ENCODE results near the gene FOXE3. TPM values are rescaled to one million over a fixed set of nuclear protein-coding genes. Genes with fewer than 3 reads are reported as not detected.

FOXE3 gene
- total RNA-seq, 1 donor from 2014 or later, result not detected

DNA sequence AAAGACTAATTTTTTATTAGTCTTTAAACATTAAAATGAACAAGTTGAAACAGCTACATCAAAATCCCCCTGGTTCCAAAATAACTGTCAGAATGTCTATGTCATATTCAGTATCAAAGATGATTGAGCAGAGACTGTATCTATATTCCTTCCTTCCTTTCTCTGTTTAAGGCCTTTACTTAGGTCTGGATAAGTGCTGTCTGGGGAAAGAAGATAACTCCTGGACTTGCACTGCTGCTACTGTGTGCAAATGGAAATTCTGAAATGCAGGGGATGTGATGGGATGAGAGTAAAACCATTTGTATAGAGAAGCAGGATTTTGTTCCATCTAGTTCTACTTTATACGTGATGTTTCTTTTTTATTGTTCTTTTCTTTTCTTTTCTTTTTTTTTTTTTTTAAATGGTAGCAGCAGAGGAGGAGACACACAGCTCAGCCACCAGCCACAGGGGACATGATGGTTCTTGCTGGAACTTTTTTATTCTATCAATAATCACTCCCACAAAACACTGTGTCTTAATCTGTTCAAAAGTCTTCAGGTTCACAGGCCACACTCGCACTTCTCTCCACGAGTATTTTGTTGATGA lies 33.6 kb upstream of the FOXE3 start:
- H3K27me3 ChIP-seq (ENCODE audit: control insufficient read depth, insufficient read depth, low read length), result no peaks in the 10 kb centered on the region
- TF ChIP-seq, protein P1, sequence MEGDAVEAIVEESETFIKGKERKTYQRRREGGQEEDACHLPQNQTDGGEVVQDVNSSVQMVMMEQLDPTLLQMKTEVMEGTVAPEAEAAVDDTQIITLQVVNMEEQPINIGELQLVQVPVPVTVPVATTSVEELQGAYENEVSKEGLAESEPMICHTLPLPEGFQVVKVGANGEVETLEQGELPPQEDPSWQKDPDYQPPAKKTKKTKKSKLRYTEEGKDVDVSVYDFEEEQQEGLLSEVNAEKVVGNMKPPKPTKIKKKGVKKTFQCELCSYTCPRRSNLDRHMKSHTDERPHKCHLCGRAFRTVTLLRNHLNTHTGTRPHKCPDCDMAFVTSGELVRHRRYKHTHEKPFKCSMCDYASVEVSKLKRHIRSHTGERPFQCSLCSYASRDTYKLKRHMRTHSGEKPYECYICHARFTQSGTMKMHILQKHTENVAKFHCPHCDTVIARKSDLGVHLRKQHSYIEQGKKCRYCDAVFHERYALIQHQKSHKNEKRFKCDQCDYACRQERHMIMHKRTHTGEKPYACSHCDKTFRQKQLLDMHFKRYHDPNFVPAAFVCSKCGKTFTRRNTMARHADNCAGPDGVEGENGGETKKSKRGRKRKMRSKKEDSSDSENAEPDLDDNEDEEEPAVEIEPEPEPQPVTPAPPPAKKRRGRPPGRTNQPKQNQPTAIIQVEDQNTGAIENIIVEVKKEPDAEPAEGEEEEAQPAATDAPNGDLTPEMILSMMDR (IDR thresholded peaks at IDR 0.05; ENCODE audit: insufficient read depth, low read length, poor library complexity, severe bottlenecking), result no peak
- DNase-seq (ENCODE audit: low read depth), result no peak
- no peaks in the 10 kb centered on the region for H3K36me3 ChIP-seq (ENCODE audit: control insufficient read depth, insufficient read depth, low read length)
- no peak overlapping the region for H3K4me3 ChIP-seq (ENCODE audit: low read depth, low read length)

DNA sequence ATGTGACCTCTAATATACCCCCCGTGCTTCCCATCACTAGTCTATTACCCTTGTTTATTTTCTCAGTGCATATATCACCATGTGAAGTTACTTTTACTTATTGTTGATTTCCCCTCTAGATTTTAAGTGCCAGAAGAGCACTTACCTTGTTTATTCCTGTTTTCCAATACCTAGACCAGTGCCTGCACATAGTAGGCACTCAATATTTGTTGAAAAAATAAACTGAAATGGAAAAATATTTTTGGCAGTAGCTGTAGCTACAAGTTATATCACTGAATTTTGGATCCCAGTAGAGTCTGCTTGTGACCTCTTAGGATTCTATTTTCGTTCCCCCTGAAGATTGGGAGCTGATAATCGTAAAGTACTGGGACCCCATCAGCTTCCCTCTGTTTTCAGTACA lies 32.0 kb upstream of the FOXE3 start:
- no peaks in the 10 kb centered on the region for H3K27me3 ChIP-seq (ENCODE audit: control insufficient read depth, insufficient read depth, low read length)
- DNase-seq (ENCODE audit: low read depth), result no peak
- no peaks in the 10 kb centered on the region for H3K36me3 ChIP-seq (ENCODE audit: control insufficient read depth, insufficient read depth, low read length)

DNA sequence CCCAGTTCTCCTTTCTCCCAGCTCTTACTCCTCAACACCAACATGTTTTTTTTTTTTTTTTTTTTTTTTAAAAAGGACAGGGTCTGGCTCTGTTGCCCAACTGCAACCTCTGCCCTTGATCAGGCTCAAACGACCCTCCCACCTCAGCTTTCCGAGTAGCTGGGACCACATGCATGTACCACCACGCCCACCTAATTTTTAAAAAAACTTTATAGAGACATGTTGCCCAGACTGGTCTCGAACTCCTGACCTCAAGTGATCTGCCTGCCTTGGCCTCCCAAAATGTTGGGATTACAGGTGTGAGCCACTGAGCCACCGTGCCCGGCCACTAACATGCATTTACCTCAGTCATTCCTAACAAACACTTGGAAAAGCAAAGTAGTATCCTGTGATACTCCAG lies 31.1 kb upstream of the FOXE3 start:
- no peak overlapping the region for H3K4me3 ChIP-seq (ENCODE audit: low read depth, low read length)
- H3K36me3 ChIP-seq (ENCODE audit: control insufficient read depth, insufficient read depth, low read length), result no peaks in the 10 kb centered on the region
- H3K27me3 ChIP-seq (ENCODE audit: control insufficient read depth, insufficient read depth, low read length), result no peaks in the 10 kb centered on the region
- TF ChIP-seq, protein P1 (IDR thresholded peaks at IDR 0.05; ENCODE audit: insufficient read depth, low read length, poor library complexity, severe bottlenecking), result no peak
- no peak for DNase-seq (ENCODE audit: low read depth)

More for the DNA sequence above, 32.0 kb upstream of the FOXE3 start:
- no peak overlapping the region for H3K4me3 ChIP-seq (ENCODE audit: low read depth, low read length)
- TF ChIP-seq, protein P1 (IDR thresholded peaks at IDR 0.05; ENCODE audit: insufficient read depth, low read length, poor library complexity, severe bottlenecking), result no peak

DNA sequence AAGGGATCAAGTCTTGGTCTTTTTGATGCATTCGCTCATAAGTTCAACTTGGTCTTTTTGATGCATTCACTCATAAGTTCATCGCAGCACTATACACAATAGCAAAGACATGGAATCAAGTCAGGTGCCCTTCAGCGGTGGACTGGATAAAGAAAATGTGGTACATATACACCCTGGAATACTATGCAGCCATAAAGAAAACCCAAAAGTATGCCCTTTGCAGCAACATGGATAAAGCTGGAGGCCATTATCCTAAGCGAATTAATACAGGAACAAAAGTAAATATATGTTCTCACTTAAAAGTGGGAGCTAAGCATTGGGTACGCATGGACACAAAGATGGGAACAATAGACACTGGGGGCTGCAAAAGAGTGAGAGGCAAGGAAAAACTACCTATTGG lies 29.8 kb upstream of the FOXE3 start:
- no peak for DNase-seq (ENCODE audit: low read depth)
- H3K4me3 ChIP-seq (ENCODE audit: low read depth, low read length), result no peak overlapping the region
- no peaks in the 10 kb centered on the region for H3K27me3 ChIP-seq (ENCODE audit: control insufficient read depth, insufficient read depth, low read length)
- H3K36me3 ChIP-seq (ENCODE audit: control insufficient read depth, insufficient read depth, low read length), result no peaks in the 10 kb centered on the region
- TF ChIP-seq, protein P1 (IDR thresholded peaks at IDR 0.05; ENCODE audit: insufficient read depth, low read length, poor library complexity, severe bottlenecking), result no peak

DNA sequence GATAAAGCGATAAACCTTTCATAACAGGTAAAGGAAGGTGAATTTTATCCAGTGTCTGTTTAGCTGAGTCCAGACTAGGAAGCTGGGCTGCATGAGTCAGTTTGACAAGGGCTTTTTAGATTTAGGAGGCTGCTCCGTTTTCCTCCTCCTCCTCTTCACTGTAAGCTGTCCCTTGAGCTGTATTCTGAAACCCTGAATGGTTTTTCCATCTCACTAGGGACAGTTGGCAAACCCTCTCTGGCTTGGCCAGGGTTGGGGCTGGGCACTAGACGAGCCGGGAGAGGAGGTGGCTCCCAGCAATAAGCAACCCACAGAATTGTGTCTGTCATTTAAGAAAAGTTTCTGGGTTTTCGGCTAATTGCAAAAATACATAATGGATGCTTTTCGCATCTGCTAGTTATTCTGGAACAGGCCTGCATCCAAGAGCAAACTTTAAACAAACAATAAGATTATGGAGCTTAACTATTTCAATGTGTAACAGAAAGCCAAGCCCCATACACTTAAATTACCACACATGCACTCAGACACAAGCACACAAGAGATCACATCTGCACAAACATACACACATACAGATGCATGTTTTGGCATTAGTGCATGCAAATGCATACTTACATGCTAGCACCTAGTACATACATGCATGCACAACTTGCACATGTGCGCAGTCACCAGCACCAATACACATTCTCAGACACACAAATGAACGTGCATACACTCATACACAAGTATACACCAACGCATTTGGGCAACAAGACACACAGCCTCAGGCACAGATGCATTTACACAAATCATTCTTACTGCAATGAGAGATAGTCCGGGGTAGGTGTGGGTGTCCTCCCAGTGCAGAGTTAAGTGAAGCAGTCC lies 27.8 kb upstream of the FOXE3 start:
- TF ChIP-seq, protein P1 (IDR thresholded peaks at IDR 0.05; ENCODE audit: insufficient read depth, low read length, poor library complexity, severe bottlenecking), result no peak

More for the DNA sequence above, 27.8 kb upstream of the FOXE3 start:
- Histone ChIP-seq H3K4me3 (ENCODE audit: low read depth, low read length) (no peak overlapping the region), H3K27me3 (ENCODE audit: control insufficient read depth, insufficient read depth, low read length) (no peaks in the 10 kb centered on the region), H3K36me3 (ENCODE audit: control insufficient read depth, insufficient read depth, low read length) (no peaks in the 10 kb centered on the region)
- no peak for DNase-seq (ENCODE audit: low read depth)

Measured in kidney epithelial cell (primary cell).